Adrenal gland (tissue), 5 donors: ENCODE measurements around the gene SYNE2.
"Not testable (repeated sequence)": the region's sequence is repeated elsewhere in the genome, so short reads cannot be mapped to it uniquely, and the experiment has no call there.

ENCODE experiments used
- POLR2A ChIP-seq, 2 donors: fragments of 450-650 bp; IDR thresholded peaks; one replicate each; pipeline ENCODE4 v1.6.1; 2017; ENCODE audit warnings: antibody characterized with exemption in 2 of 2, mild to moderate bottlenecking in 2 of 2, moderate library complexity in 1 of 2
- TF ChIP-seq, protein P1 (sequence below), 6 experiments: fragments of 450-650 bp in 4 of 6; fragments of 200-600 bp in 2 of 6; sonication (generic) in 1 of 6; IDR thresholded peaks; 1 replicate in 5 of 6; 2 replicates in 1 of 6; pipeline versions ENCODE4 v1.5.1 to v1.8.0; 2016 to 2021; ENCODE audit warnings: antibody characterized with exemption in 6 of 6, mild to moderate bottlenecking in 2 of 6, moderate library complexity in 1 of 6
- donor health status: DM: no; HTN: no; CAD: no.

DNA sequence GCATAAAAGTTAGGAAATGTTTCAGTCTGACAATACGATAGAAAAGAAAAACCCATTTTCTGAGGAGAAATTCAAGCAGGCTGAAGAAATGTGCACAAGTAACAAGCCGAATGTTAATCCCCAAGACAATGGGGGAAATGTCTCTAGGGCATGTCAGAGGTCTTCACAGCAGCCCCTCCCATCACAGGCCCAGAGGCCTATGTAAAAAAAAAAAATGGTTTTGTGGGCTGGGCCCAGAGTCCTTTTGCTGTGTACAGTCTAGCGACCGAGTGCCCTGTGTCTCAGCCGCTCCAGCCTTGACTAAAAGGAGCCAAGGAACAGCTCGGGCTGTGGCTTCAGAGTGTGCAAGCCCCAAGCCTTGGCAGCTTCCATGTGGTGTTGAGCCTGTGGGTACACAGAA is 190.5 kb downstream of the SYNE2 start:
- TF ChIP-seq POLR2A (IDR thresholded peaks at IDR 0.05) = not testable (repeated sequence)
- TF ChIP-seq, protein P1, sequence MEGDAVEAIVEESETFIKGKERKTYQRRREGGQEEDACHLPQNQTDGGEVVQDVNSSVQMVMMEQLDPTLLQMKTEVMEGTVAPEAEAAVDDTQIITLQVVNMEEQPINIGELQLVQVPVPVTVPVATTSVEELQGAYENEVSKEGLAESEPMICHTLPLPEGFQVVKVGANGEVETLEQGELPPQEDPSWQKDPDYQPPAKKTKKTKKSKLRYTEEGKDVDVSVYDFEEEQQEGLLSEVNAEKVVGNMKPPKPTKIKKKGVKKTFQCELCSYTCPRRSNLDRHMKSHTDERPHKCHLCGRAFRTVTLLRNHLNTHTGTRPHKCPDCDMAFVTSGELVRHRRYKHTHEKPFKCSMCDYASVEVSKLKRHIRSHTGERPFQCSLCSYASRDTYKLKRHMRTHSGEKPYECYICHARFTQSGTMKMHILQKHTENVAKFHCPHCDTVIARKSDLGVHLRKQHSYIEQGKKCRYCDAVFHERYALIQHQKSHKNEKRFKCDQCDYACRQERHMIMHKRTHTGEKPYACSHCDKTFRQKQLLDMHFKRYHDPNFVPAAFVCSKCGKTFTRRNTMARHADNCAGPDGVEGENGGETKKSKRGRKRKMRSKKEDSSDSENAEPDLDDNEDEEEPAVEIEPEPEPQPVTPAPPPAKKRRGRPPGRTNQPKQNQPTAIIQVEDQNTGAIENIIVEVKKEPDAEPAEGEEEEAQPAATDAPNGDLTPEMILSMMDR (IDR thresholded peaks at IDR 0.05) = not testable (repeated sequence)
